Naive thymus-derived CD4-positive, alpha-beta T cell (primary cell): ENCODE data around the gene ZBTB37. TPM values are rescaled to one million over a fixed set of nuclear protein-coding genes. Genes with fewer than 3 reads are reported as not detected.
"Not testable (repeated sequence)": the region's sequence is repeated elsewhere in the genome, so short reads cannot be mapped to it uniquely, and the experiment has no call there.

Experiments used
- ATAC-seq: fragments of 150-1000 bp; cut with Tn5 transposase; 2 replicates; pipeline ENCODE4 v1.10.0; 2021; ENCODE audit warnings: mild to moderate bottlenecking, moderate library complexity
- CTCF ChIA-PET: fragments of 350-600 bp; sonication (Branson Sonifier 250); formaldehyde crosslinking; loops from one replicate; lab custom pipeline; 2021; ENCODE audit warnings: antibody characterized with exemption; lab: Charles Lee
- POLR2A ChIA-PET: fragments of 350-600 bp; sonication (Branson Sonifier 250); formaldehyde crosslinking; loops from one replicate; lab custom pipeline; 2021; ENCODE audit warnings: antibody characterized with exemption, inconsistent platforms; lab: Charles Lee
- DNase-seq, 9 donors: peaks; one replicate each; pipeline versions ENCODE4 v3.0.0 to v3.0.0-alpha.2; 2020 to 2022; ENCODE audit warnings: mixed read lengths in 1 of 9
- H3K27ac ChIP-seq: one replicate; pipeline ENCODE4 v1.7.0; 2013; ENCODE audit warnings: mild to moderate bottlenecking, low read depth, low read length, moderate library complexity
- H3K27me3 ChIP-seq, 2 donors: one replicate each; pipeline ENCODE4 v1.7.0; 2013; ENCODE audit warnings: low read length in 2 of 2, mild to moderate bottlenecking in 2 of 2, moderate library complexity in 2 of 2; ENCODE audit not compliant: control insufficient read depth in 2 of 2, insufficient read depth in 2 of 2
- H3K36me3 ChIP-seq, 3 experiments: 1 replicate in 2 of 3; 2 replicates in 1 of 3; pipeline ENCODE4 v1.7.0; 2013; ENCODE audit warnings: low read length in 3 of 3, mild to moderate bottlenecking in 3 of 3, moderate library complexity in 1 of 3; ENCODE audit not compliant: insufficient read depth in 3 of 3, control insufficient read depth in 2 of 3
- H3K4me1 ChIP-seq, 2 donors: one replicate each; pipeline ENCODE4 v1.7.0; 2013; ENCODE audit warnings: low read length in 2 of 2, mild to moderate bottlenecking in 2 of 2, moderate library complexity in 1 of 2; ENCODE audit not compliant: control insufficient read depth in 2 of 2, insufficient read depth in 2 of 2
- H3K4me3 ChIP-seq: 2 replicates; pipeline ENCODE4 v1.7.0; 2013; ENCODE audit warnings: mild to moderate bottlenecking, low read length
- H3K9me3 ChIP-seq, 3 experiments: 1 replicate in 2 of 3; 2 replicates in 1 of 3; pipeline ENCODE4 v1.7.0; 2013; ENCODE audit warnings: low read length in 3 of 3; ENCODE audit not compliant: control insufficient read depth in 2 of 3
- H3K27ac Mint-ChIP-seq, 9 donors: one replicate each; pipeline ENCODE4 v1.8.0; 2020 to 2022; ENCODE audit warnings: mixed read lengths in 9 of 9, mild to moderate bottlenecking in 8 of 9, moderate library complexity in 5 of 9, inconsistent platforms in 2 of 9
- H3K27me3 Mint-ChIP-seq, 5 donors: one replicate each; pipeline ENCODE4 v1.8.0; 2021 to 2022; ENCODE audit warnings: mixed read lengths in 5 of 5, mild to moderate bottlenecking in 1 of 5
- H3K36me3 Mint-ChIP-seq, 5 donors: one replicate each; pipeline ENCODE4 v1.8.0; 2020 to 2022; ENCODE audit warnings: mixed read lengths in 5 of 5, mild to moderate bottlenecking in 3 of 5, inconsistent platforms in 1 of 5
- H3K4me1 Mint-ChIP-seq, 7 donors: one replicate each; pipeline ENCODE4 v1.8.0; 2020 to 2022; ENCODE audit warnings: mixed read lengths in 7 of 7, mild to moderate bottlenecking in 3 of 7, inconsistent platforms in 1 of 7
- H3K4me3 Mint-ChIP-seq, 10 donors: one replicate each; pipeline ENCODE4 v1.8.0; 2020 to 2022; ENCODE audit warnings: mild to moderate bottlenecking in 10 of 10, mixed read lengths in 10 of 10, moderate library complexity in 6 of 10, inconsistent platforms in 2 of 10
- H3K9me3 Mint-ChIP-seq, 11 donors: one replicate each; pipeline ENCODE4 v1.8.0; 2020 to 2022; ENCODE audit warnings: mixed read lengths in 11 of 11, mild to moderate bottlenecking in 4 of 11, inconsistent platforms in 1 of 11, moderate library complexity in 1 of 11
- intact Hi-C, 2 donors: fragments of 100-400 bp; cut with micrococcal nuclease; formaldehyde crosslinking; loops; one replicate each; pipeline ENCODE4 v1.15.1; 2023
- polyA plus RNA-seq, 2 donors: library from polyadenylated mRNA; unstranded; fragments of 300-500 nt; fragmentation: Illumina TruSeq; gene quantifications; one replicate each; pipeline ENCODE4 v1.2.3, GENCODE V29; 2021
- total RNA-seq, 6 experiments: library from RNA in 5 of 6; stranded (reverse) in 5 of 6; gene quantifications; 1 replicate in 5 of 6; 2 replicates in 1 of 6; pipeline ENCODE4 v1.2.3 and lab custom pipeline; 2021 to 2026

ZBTB37 gene
- total and polyA plus RNA-seq, 7 experiments from 2014 or later = 2.1 to 30.3 (median 21.1) TPM

GRCh38 chr1:173876732-173877131, 8.6 kb downstream of the ZBTB37 start:
- Histone ChIP-seq H3K4me3 (no peak overlapping the region), H3K9me3 (no peaks in the 10 kb centered on the region), H3K27me3 (no peaks in the 10 kb centered on the region), H3K27ac (no peak overlapping the region), H3K4me1 (peaks cover 0 to 4% of the 10 kb centered on the region in 2 donors), H3K36me3 (peaks cover 0 to 40% (median 8%) of the 10 kb centered on the region in 3 experiments)
- Mint-ChIP-seq H3K9me3 (peaks cover 0 to 4% (median 0%) of the 10 kb centered on the region in 11 donors), H3K27me3 (no peaks in the 10 kb centered on the region), H3K4me1 (peaks cover 6 to 30% (median 17%) of the 10 kb centered on the region in 7 donors), H3K36me3 (peaks cover 10 to 69% (median 53%) of the 10 kb centered on the region in 5 donors), H3K4me3 (no peak overlapping the region), H3K27ac (no peak overlapping the region)
- intact Hi-C loops = no loop called here
- ATAC-seq = no peak
- no peak for DNase-seq
- ChIA-PET POLR2A (interaction anchor here (1.4 to 1.6 kb wide), 2 partner anchors 9 to 146 kb away, joined by 4 to 7 read pairs; partner anchors contain the start of genes GAS5, RC3H1 and ZBTB37), CTCF (no interaction called here)

DNA sequence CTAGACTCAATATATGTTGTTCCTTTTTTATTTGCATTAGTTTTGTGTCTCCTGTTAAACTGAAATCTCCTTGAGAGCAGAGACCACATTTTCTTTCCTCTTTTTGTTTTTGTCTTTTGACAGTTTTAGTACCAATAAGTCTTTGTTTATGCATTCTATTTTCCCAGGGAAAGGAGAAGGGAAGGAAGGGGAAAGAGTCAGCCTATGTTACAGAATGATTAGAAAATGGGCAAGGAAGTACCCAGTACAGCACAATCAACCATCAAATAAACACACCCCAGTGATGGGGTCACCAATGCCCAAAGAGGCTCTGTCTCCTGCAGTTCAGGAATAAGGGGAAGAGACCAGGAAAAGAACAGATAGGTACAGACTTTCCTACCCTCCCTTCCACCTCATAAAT, 10.1 kb downstream of the ZBTB37 start:
- DNase-seq = no peak
- ChIA-PET POLR2A (interaction anchor here (0.7 kb wide), 1 partner anchor 331 kb away, joined by 3 read pairs; no protein-coding TSS in a partner anchor), CTCF (no interaction called here)
- Mint-ChIP-seq H3K4me3 (no peak overlapping the region), H3K9me3 (peaks cover 0 to 4% (median 0%) of the 10 kb centered on the region in 11 donors), H3K27ac (peak overlapping the region in 1 of 9 donors; percentile 29), H3K36me3 (peaks cover 10 to 66% (median 49%) of the 10 kb centered on the region in 5 donors), H3K4me1 (peaks cover 0 to 19% (median 7%) of the 10 kb centered on the region in 7 donors), H3K27me3 (no peaks in the 10 kb centered on the region)
- ATAC-seq = no peak
- Histone ChIP-seq H3K9me3 (no peaks in the 10 kb centered on the region), H3K27me3 (no peaks in the 10 kb centered on the region), H3K36me3 (peaks cover 0 to 40% (median 8%) of the 10 kb centered on the region in 3 experiments), H3K4me1 (no peaks in the 10 kb centered on the region), H3K4me3 (no peak overlapping the region), H3K27ac (no peak overlapping the region)
- intact Hi-C loops = no loop called here

DNA sequence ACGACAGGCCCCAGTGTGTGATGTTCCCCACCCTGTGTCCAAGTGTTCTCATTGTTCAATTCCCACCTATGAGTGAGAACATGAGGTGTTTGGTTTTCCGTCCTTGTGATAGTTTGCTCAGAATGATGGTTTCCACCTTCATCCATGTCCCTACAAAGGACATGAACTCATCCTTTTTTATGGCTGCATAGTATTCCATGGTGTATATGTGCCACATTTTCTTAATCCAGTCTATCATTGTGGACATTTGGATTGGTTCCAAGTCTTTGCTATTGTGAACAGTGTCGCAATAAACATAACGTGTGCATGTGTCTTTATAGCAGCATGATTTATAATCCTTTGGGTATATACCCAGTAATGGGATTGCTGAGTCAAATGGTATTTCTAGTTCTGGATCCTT, 12.9 kb downstream of the ZBTB37 start:
- H3K9me3 ChIP-seq, DNase-seq, ATAC-seq, POLR2A ChIA-PET, H3K27ac Mint-ChIP-seq, H3K27ac ChIP-seq, H3K27me3 Mint-ChIP-seq, H3K4me1 ChIP-seq, H3K27me3 ChIP-seq, intact Hi-C loops, H3K4me3 ChIP-seq, CTCF ChIA-PET, H3K9me3 Mint-ChIP-seq, H3K4me3 Mint-ChIP-seq: not testable (repeated sequence)
- peaks cover 12 to 62% (median 43%) of the 10 kb centered on the region in 5 donors for H3K36me3 Mint-ChIP-seq
- peaks cover 0 to 39% (median 10%) of the 10 kb centered on the region in 3 experiments for H3K36me3 ChIP-seq
- peaks cover 0 to 19% (median 6%) of the 10 kb centered on the region in 7 donors for H3K4me1 Mint-ChIP-seq

DNA sequence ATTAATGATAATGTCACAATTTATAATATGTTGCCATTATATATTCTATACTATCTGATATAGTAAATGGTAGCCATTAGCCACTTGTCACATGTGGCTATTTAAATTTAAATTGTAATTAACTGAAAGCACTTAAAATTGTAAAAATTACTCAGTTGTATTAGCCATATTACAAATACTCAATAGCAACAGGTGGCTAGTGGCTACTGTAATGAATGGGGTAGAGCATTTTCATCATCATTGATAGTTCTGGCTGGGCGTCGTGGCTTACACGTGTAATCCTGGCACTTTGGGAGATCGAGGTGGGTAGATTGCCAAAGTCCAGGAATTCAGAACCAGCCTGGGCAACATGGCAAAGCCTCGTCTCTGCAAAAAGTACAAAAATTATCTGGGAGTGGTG, 16.5 kb downstream of the ZBTB37 start:
- intact Hi-C loops = no loop called here
- Histone ChIP-seq H3K27ac (no peak overlapping the region), H3K36me3 (peaks cover 5 to 29% (median 8%) of the 10 kb centered on the region in 3 experiments), H3K4me1 (peaks cover 17 to 19% of the 10 kb centered on the region in 2 donors), H3K27me3 (no peaks in the 10 kb centered on the region), H3K9me3 (no peaks in the 10 kb centered on the region), H3K4me3 (no peak overlapping the region)
- Mint-ChIP-seq H3K36me3 (peaks cover 18 to 58% (median 44%) of the 10 kb centered on the region in 5 donors), H3K27ac (no peak overlapping the region), H3K9me3 (peaks cover 0 to 4% (median 0%) of the 10 kb centered on the region in 11 donors), H3K4me1 (peaks cover 8 to 36% (median 25%) of the 10 kb centered on the region in 7 donors), H3K27me3 (no peaks in the 10 kb centered on the region), H3K4me3 (no peak overlapping the region)
- ChIA-PET CTCF (interaction anchor here (0.6 kb wide), 1 partner anchor 21 kb away, joined by 3 read pairs; no protein-coding TSS in a partner anchor), POLR2A (no interaction called here)
- DNase-seq = no peak
- ATAC-seq = no peak

GRCh38 chr1:173886746-173887611, 18.8 kb downstream of the ZBTB37 start:
- peak overlapping the region in 4 of 9 donors; percentile 20 to 76 (median 45) for H3K27ac Mint-ChIP-seq

DNA sequence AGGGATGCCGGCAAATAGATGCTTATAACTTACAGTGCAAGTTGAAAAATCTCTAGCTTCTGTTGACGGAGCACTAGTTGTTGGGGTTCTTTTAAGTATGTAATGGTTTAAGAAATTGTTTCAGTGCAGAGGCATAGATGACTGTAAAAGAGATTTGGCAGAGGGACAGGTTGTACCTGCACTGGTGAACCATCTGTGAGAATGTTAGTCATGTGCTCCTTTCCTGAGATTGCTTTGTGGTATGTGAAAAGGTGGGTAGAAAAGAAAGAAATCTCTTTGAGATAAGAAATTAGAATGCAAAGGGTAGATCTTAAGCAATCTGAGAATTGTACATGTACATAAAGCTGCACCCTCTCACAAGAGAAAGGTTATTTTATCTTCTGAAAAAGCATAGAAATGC, 19.4 kb downstream of the ZBTB37 start:
- Mint-ChIP-seq H3K27ac (peak overlapping the region in 4 of 9 donors; percentile 20 to 76 (median 28)), H3K9me3 (no peaks in the 10 kb centered on the region), H3K27me3 (no peaks in the 10 kb centered on the region), H3K4me1 (peaks cover 8 to 58% (median 37%) of the 10 kb centered on the region in 7 donors), H3K36me3 (peaks cover 18 to 65% (median 59%) of the 10 kb centered on the region in 5 donors), H3K4me3 (peak overlapping the region in 6 of 10 donors; percentile 2 to 30 (median 12))
- POLR2A ChIA-PET = no interaction called here
- Histone ChIP-seq H3K4me3 (no peak overlapping the region), H3K27ac (no peak overlapping the region), H3K36me3 (peaks cover 5 to 26% (median 8%) of the 10 kb centered on the region in 3 experiments), H3K9me3 (no peaks in the 10 kb centered on the region), H3K4me1 (peaks cover 17 to 19% of the 10 kb centered on the region in 2 donors), H3K27me3 (no peaks in the 10 kb centered on the region)
- intact Hi-C loops = no loop called here
- CTCF ChIA-PET = no interaction called here
- ATAC-seq = no peak
- no peak for DNase-seq

More at GRCh38 chr1:173886746-173887611, 18.8 kb downstream of the ZBTB37 start:
- DNase-seq (no peak), ATAC-seq (peak; percentile 31)
- no peaks in the 10 kb centered on the region for H3K9me3 Mint-ChIP-seq
- H3K4me1 Mint-ChIP-seq = peaks cover 8 to 54% (median 33%) of the 10 kb centered on the region in 7 donors
- H3K27me3 Mint-ChIP-seq = no peaks in the 10 kb centered on the region
- Histone ChIP-seq H3K36me3 (peaks cover 5 to 26% (median 8%) of the 10 kb centered on the region in 3 experiments), H3K4me1 (peaks cover 17 to 19% of the 10 kb centered on the region in 2 donors), H3K27me3 (no peaks in the 10 kb centered on the region), H3K4me3 (no peak overlapping the region), H3K27ac (no peak overlapping the region), H3K9me3 (no peaks in the 10 kb centered on the region)
- CTCF ChIA-PET = no interaction called here
- POLR2A ChIA-PET = no interaction called here
- peak overlapping the region in 4 of 10 donors; percentile 9 to 34 (median 24) for H3K4me3 Mint-ChIP-seq
- H3K36me3 Mint-ChIP-seq = peaks cover 18 to 60% (median 53%) of the 10 kb centered on the region in 5 donors
- intact Hi-C loops = no loop called here
